Endothelial cell of umbilical vein (primary cell): Measurements from ENCODE around the gene EOLA1. TPM values are rescaled to one million over a fixed set of nuclear protein-coding genes. Genes with fewer than 3 reads are reported as not detected.

Source experiments
- BruUV-seq: library from RNA; stranded (reverse); fragments of 400-500 nt; replicated peaks from 2 replicates; lab custom pipeline; 2021; lab: Mats Ljungman, UMichigan
- CTCF ChIA-PET: fragments of 300-600, 350-600 bp; sonication (Branson Sonifier 250); formaldehyde crosslinking; loops from one replicate; lab custom pipeline; 2021; ENCODE audit warnings: antibody characterized with exemption, inconsistent platforms; lab: Charles Lee
- POLR2A ChIA-PET: fragments of 300-600, 350-600 bp; sonication (Branson Sonifier 250); formaldehyde crosslinking; loops from one replicate; lab custom pipeline; 2021; ENCODE audit warnings: antibody characterized with exemption, inconsistent platforms; lab: Charles Lee
- DNase-seq: peaks from one replicate; pipeline ENCODE4 v3.0.0-alpha.2; 2011; ENCODE audit warnings: low read depth, low spot score
- FAIRE-seq: peaks from 2 replicates; lab custom pipeline; 2011; peaks lifted over from hg19 to GRCh38; lab: Jason Lieb, UNC
- H2AFZ ChIP-seq: 2 replicates; pipeline ENCODE4 v1.6.0; 2012; ENCODE audit warnings: low read depth, low read length, control low read depth, inconsistent platforms
- H3K27ac ChIP-seq: 2 replicates; pipeline ENCODE4 v1.5.1; 2011; ENCODE audit warnings: low read depth, mild to moderate bottlenecking, control low read depth, low read length, moderate library complexity; ENCODE audit not compliant: insufficient read depth
- H3K27me3 ChIP-seq, 2 experiments: 2 replicates each; pipeline versions ENCODE4 v1.6.0 to v1.6.1; 2011; ENCODE audit warnings: low read length in 2 of 2, mixed read lengths in 1 of 2; ENCODE audit not compliant: control insufficient read depth in 2 of 2, insufficient read depth in 2 of 2
- H3K36me3 ChIP-seq, 2 experiments: 2 replicates in 1 of 2; 3 replicates in 1 of 2; pipeline ENCODE4 v1.5.1; 2011; ENCODE audit warnings: low read length in 2 of 2, mild to moderate bottlenecking in 1 of 2, moderate library complexity in 1 of 2; ENCODE audit not compliant: control insufficient read depth in 2 of 2, insufficient read depth in 2 of 2; ENCODE audit errors: extremely low read depth in 1 of 2
- H3K4me1 ChIP-seq: 3 replicates; pipeline ENCODE4 v1.5.1; 2011; ENCODE audit warnings: mild to moderate bottlenecking, low read length; ENCODE audit not compliant: control insufficient read depth, insufficient read depth; ENCODE audit errors: extremely low read depth
- H3K4me2 ChIP-seq: 2 replicates; pipeline ENCODE4 v1.6.1; 2011; ENCODE audit warnings: low read length, control low read depth, mixed read lengths; ENCODE audit not compliant: insufficient read depth
- H3K4me3 ChIP-seq, 3 experiments: fragments of 200-600 bp in 1 of 3; sonication (generic), shearing (Covaris generic) in 1 of 3; replicated peaks in 1 of 3; 2 replicates each; pipeline ENCODE4 v1.5.1; 2011 to 2016; ENCODE audit warnings: control low read depth in 3 of 3, low read length in 3 of 3, mild to moderate bottlenecking in 2 of 3, inconsistent platforms in 1 of 3, low read depth in 1 of 3, moderate library complexity in 1 of 3; ENCODE audit not compliant: insufficient read depth in 1 of 3
- H3K79me2 ChIP-seq: 2 replicates; pipeline ENCODE4 v1.6.0; 2012; ENCODE audit warnings: low read length, inconsistent platforms; ENCODE audit not compliant: control insufficient read depth, insufficient read depth
- H3K9ac ChIP-seq: replicated peaks from 2 replicates; pipeline ENCODE3; 2011; ENCODE audit warnings: low read length, control low read depth; ENCODE audit not compliant: insufficient read depth; ENCODE audit errors: extremely low read depth
- H3K9me1 ChIP-seq: replicated peaks from 3 replicates; pipeline ENCODE4 v1.6.0; 2011; ENCODE audit warnings: mild to moderate bottlenecking, low read length; ENCODE audit not compliant: control insufficient read depth, insufficient read depth; ENCODE audit errors: extremely low read depth
- H3K9me3 ChIP-seq: replicated peaks from 2 replicates; pipeline ENCODE4 v1.5.1; 2012; ENCODE audit warnings: low read length, inconsistent platforms; ENCODE audit not compliant: control insufficient read depth, insufficient read depth
- H4K20me1 ChIP-seq: replicated peaks from 2 replicates; pipeline ENCODE3; 2011; ENCODE audit warnings: mild to moderate bottlenecking, low read length; ENCODE audit not compliant: control insufficient read depth, insufficient read depth; ENCODE audit errors: extremely low read depth
- EZH2 ChIP-seq: IDR thresholded peaks from 2 replicates; pipeline ENCODE4 v1.6.1; 2012; ENCODE audit warnings: borderline replicate concordance, low read depth, mild to moderate bottlenecking, moderate library complexity, low read length, inconsistent platforms; ENCODE audit not compliant: severe bottlenecking
- FOS ChIP-seq: IDR thresholded peaks from 2 replicates; pipeline ENCODE4 v1.6.1; 2011; ENCODE audit warnings: mild to moderate bottlenecking, low read length, moderate library complexity, borderline replicate concordance; ENCODE audit not compliant: insufficient read depth
- GATA2 ChIP-seq: IDR thresholded peaks from 2 replicates; pipeline ENCODE4 v1.7.0; 2011; ENCODE audit warnings: low read depth, mild to moderate bottlenecking, moderate library complexity, mixed read lengths, low read length; ENCODE audit not compliant: insufficient read length, insufficient read depth
- JUN ChIP-seq: IDR thresholded peaks from 2 replicates; pipeline ENCODE4 v1.6.1; 2011; ENCODE audit warnings: borderline replicate concordance, low read depth; ENCODE audit not compliant: insufficient read length, insufficient read depth
- MAX ChIP-seq: IDR thresholded peaks from 2 replicates; pipeline ENCODE4 v1.6.1; 2011; ENCODE audit not compliant: insufficient read depth, insufficient read length
- POLR2A ChIP-seq: IDR thresholded peaks from 2 replicates; pipeline ENCODE4 v1.6.1; 2012; ENCODE audit warnings: low read depth, mild to moderate bottlenecking, control low read depth, low read length
- POLR2AphosphoS5 ChIP-seq: IDR thresholded peaks from 2 replicates; pipeline ENCODE4 v1.6.1; 2012; ENCODE audit warnings: low read depth, mild to moderate bottlenecking, control low read depth, low read length, moderate library complexity; ENCODE audit not compliant: insufficient read depth
- dilution Hi-C: fragments of 300-500 bp; cut with MboI; formaldehyde crosslinking; loops from one replicate; pipeline ENCODE4 v1.15.0; 2019; ENCODE audit warnings: low sequenced_read_pairs; ENCODE audit not compliant: extremely low pct_ligation_motif_present
- intact Hi-C: fragments of 100-400 bp; cut with micrococcal nuclease; formaldehyde crosslinking; loops from one replicate; pipeline ENCODE4 v1.10.0; 2022
- polyA plus RNA-seq, 4 experiments: library from polyadenylated mRNA; depleted of rRNA in 3 of 4; stranded (reverse) in 3 of 4; unstranded in 1 of 4; fragments of >200 nt; gene quantifications; 2 replicates each; pipeline versions ENCODE4 v1.2.1 to v1.2.3, GENCODE V29; 2011 to 2012; ENCODE audit warnings: missing spikeins in 1 of 4
- total RNA-seq: library from RNA; stranded (reverse); gene quantifications from 2 replicates; pipeline ENCODE4 v1.2.3, GENCODE V29; 2021

The EOLA1 gene
- total and polyA plus RNA-seq, 2 donors (not counting 3 experiments of a cell fraction or from before 2014, with no cell fraction given), result 12.5 to 24.6 TPM

DNA sequence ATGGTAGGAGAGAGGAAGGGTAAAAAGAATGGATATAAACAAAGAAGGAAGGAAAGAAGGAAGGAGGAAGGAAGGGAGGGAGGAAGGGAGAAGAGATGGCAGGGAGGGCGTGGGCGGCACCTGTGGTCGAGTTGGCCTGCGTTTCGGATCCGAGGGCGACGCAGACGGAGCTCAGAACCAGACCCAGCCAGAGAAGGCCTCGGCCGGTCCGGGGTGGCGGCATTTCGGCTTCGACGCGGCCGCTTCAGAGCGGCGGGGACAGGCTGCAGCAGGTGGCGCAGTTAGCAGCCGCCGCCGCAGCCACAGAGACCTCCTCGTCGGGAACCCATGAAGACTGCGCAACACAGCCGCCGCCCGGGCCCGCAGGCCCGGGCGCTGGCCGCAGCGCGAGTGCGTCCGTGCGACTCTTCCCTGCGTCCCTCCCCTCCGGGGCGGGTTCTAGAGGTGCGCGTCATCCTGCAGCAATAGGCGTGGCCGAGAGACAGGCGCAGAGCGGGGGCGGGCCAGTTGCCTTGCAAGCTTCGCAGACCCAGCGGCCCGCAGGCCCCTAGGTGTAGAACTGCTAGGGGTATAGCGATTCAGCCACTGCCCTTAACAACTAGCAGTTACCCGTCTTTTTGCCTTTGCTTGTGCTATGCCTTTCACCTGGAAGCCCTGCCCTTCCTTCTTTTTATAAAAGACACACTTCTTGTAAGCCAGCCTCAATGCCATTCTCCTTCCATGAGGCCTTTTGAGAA lies 35.7 kb upstream of the EOLA1 start, which contains the start of gene IDS:
IDS (minus strand) TSS at position 392 of the 737 bp plus-strand sequence; CDS start at position 223, 169 bp downstream.
- TF ChIP-seq POLR2A (peak; percentile 91), MAX (no peak), POLR2AphosphoS5 (peak; percentile 89), JUN (no peak), GATA2 (no peak)
- Histone ChIP-seq H3K4me2 (peak within 1 kb of the TSS; percentile 61), H3K27ac (peak within 1 kb of the TSS; percentile 44), H3K36me3 (peaks cover 0 to 5% of the 10 kb centered on the region in 2 experiments), H3K79me2 (peaks cover 6% of the 10 kb centered on the region), H3K27me3 (peaks cover 0 to 2% of the 10 kb centered on the region in 2 experiments), H3K4me1 (peaks cover 17% of the 10 kb centered on the region), H2AFZ (no peak within 1 kb of the TSS), H3K9ac (peak within 1 kb of the TSS; percentile 66), H3K9me1 (no peaks in the 10 kb centered on the region), H4K20me1 (no peaks in the 10 kb centered on the region), H3K4me3 (peak within 1 kb of the TSS in 2 of 3 experiments; percentile 41 to 63), H3K9me3 (no peaks in the 10 kb centered on the region)
- ChIA-PET CTCF (interaction anchor here (1.0 to 1.6 kb wide), 4 partner anchors 13 to 36 kb away, joined by 3 to 5 read pairs (median 4); no protein-coding TSS in a partner anchor), POLR2A (interaction anchor here (2.2 kb wide), 1 partner anchor 35 kb away, joined by 15 read pairs; the partner anchor contains the start of gene EOLA1)
- dilution Hi-C loops, result no loop called here
- no TSS peak for BruUV-seq
- intact Hi-C loops, result loop anchor here (2.0 to 10.0 kb wide), 4 partner anchors 14 to 430 kb away; partner anchors contain the start of gene EOLA2
- DNase-seq (peak; percentile 83), FAIRE-seq (peak; percentile 94)

DNA sequence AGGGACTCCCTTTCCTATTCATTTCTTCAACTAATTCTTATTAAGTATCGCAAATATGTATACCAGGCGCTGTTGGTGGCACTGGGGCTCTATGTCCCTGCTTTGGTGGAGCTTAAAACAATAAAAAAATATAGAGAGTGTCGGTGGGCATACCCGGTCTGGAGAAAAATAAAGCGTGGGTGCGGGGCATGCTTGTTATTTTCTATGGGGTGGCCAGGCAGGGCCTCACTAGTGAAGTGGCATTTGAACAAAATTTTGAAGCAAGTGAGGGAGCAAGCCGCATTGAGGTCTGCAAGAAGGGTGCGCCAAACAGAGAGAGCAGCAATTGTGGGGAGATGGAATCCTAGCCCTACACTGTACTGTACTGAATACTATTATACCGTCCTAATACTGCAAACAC lies 35.1 kb upstream of the EOLA1 start:
- POLR2A ChIA-PET, result interaction anchor here (2.2 kb wide), 1 partner anchor 34 kb away, joined by 15 read pairs; the partner anchor contains the start of gene EOLA1
- Histone ChIP-seq H3K4me1 (peaks cover 17% of the 10 kb centered on the region), H3K79me2 (peaks cover 6% of the 10 kb centered on the region), H2AFZ (no peak overlapping the region), H3K27ac (no peak overlapping the region), H3K9me1 (no peaks in the 10 kb centered on the region), H3K9ac (no peak overlapping the region), H3K4me3 (no peak overlapping the region), H4K20me1 (no peaks in the 10 kb centered on the region), H3K27me3 (peaks cover 0 to 2% of the 10 kb centered on the region in 2 experiments), H3K36me3 (peaks cover 0 to 5% of the 10 kb centered on the region in 2 experiments), H3K9me3 (no peaks in the 10 kb centered on the region), H3K4me2 (no peak overlapping the region)
- dilution Hi-C loops (no loop called here), intact Hi-C loops (loop anchor here (2.0 to 10.0 kb wide), 4 partner anchors 13 to 429 kb away; partner anchors contain the start of gene EOLA2)
- CTCF ChIA-PET, result interaction anchor here (1.0 to 1.6 kb wide), 4 partner anchors 12 to 36 kb away, joined by 3 to 5 read pairs (median 4); no protein-coding TSS in a partner anchor
- no peak for TF ChIP-seq FOS
- TF ChIP-seq MAX, result no peak
- TF ChIP-seq POLR2AphosphoS5, result no peak
- no peak for TF ChIP-seq EZH2
- FAIRE-seq, result no peak
- BruUV-seq, result no TSS peak
- no peak for DNase-seq
